Panc1 (cell line): ENCODE measurements around the gene GPR152. TPM values are rescaled to one million over a fixed set of nuclear protein-coding genes. Genes with fewer than 3 reads are reported as not detected.

Source experiments
- ATAC-seq: fragments of 200-7000 bp; cut with Tn5 transposase; 2 replicates; pipeline ENCODE4 v1.9.1; 2020; ENCODE audit warnings: mild to moderate bottlenecking, moderate library complexity
- BruUV-seq: library from RNA; stranded (reverse); fragments of 400-500 nt; replicated peaks from 2 replicates; lab custom pipeline; 2021; lab: Mats Ljungman, UMichigan
- CTCF ChIA-PET: fragments of 300-600 bp; sonication (Branson Sonifier 250); formaldehyde crosslinking; loops from one replicate; lab custom pipeline; 2022; ENCODE audit warnings: antibody characterized with exemption; lab: Charles Lee
- POLR2A ChIA-PET: fragments of 300-600 bp; sonication (Branson Sonifier 250); formaldehyde crosslinking; loops from one replicate; lab custom pipeline; 2022; ENCODE audit warnings: antibody characterized with exemption; lab: Charles Lee
- DNase-seq: peaks from one replicate; pipeline ENCODE4 v3.0.0-alpha.2; 2010; ENCODE audit warnings: low read depth, low spot score
- H3K27ac ChIP-seq: 2 replicates; pipeline ENCODE4 v1.5.1; 2011; ENCODE audit warnings: mild to moderate bottlenecking, low read length, inconsistent platforms
- H3K27me3 ChIP-seq: fragments of 200-500 bp; sonication (Bioruptor generic); 2 replicates; pipeline ENCODE4 v1.6.0; 2014; ENCODE audit warnings: low read length, inconsistent platforms; ENCODE audit not compliant: control insufficient read depth, insufficient read depth
- H3K36me3 ChIP-seq: fragments of 200-500 bp; sonication (Bioruptor generic); 2 replicates; pipeline ENCODE4 v1.5.1; 2014; ENCODE audit warnings: inconsistent platforms, mild to moderate bottlenecking, low read length, moderate library complexity; ENCODE audit not compliant: control insufficient read depth, insufficient read depth
- H3K4me1 ChIP-seq: 2 replicates; pipeline ENCODE4 v1.5.1; 2011; ENCODE audit warnings: inconsistent platforms, mild to moderate bottlenecking, low read length, moderate library complexity; ENCODE audit not compliant: control insufficient read depth, insufficient read depth
- H3K4me3 ChIP-seq, 2 experiments: 2 replicates each; pipeline ENCODE4 v1.5.1; 2011 to 2012; ENCODE audit warnings: low read depth in 2 of 2, low read length in 2 of 2, mild to moderate bottlenecking in 2 of 2, inconsistent platforms in 1 of 2, moderate library complexity in 1 of 2
- H3K9me3 ChIP-seq: fragments of 200-500 bp; sonication (Bioruptor generic); 2 replicates; pipeline ENCODE4 v1.5.1; 2014; ENCODE audit warnings: low read depth, mild to moderate bottlenecking, inconsistent platforms, low read length, moderate library complexity; ENCODE audit not compliant: control insufficient read depth, insufficient read depth
- POLR2AphosphoS5 ChIP-seq: IDR thresholded peaks from 2 replicates; pipeline ENCODE4 v1.6.1; 2012; ENCODE audit warnings: mild to moderate bottlenecking, low read depth, low read length, moderate library complexity
- SIN3A ChIP-seq: IDR thresholded peaks from 2 replicates; pipeline ENCODE4 v1.6.1; 2012; ENCODE audit warnings: low read depth, mild to moderate bottlenecking, low read length, moderate library complexity, borderline replicate concordance; ENCODE audit not compliant: insufficient read depth
- TCF7L2 ChIP-seq: IDR thresholded peaks from 2 replicates; pipeline ENCODE4 v1.6.1; 2011; ENCODE audit warnings: mild to moderate bottlenecking, low read depth, low read length, inconsistent platforms
- in situ Hi-C: cut with HindIII; loops from 2 replicates; pipeline ENCODE4 v1.10.0; 2016; ENCODE audit warnings: low sequenced_read_pairs, low pct_unique_long_range_greater_than_20kb
- intact Hi-C: fragments of 100-400 bp; cut with micrococcal nuclease; formaldehyde crosslinking; loops from one replicate; pipeline ENCODE4 v1.10.0; 2022; ENCODE audit not compliant: unreplicated experiment
- total RNA-seq: library from RNA; stranded (reverse); gene quantifications from one replicate; pipeline ENCODE4 v1.2.1, GENCODE V29; 2021; ENCODE audit not compliant: unreplicated experiment
- TF ChIP-seq, protein P1 (sequence below), 2 experiments: IDR thresholded peaks; 2 replicates each; pipeline ENCODE4 v1.6.1; 2011 to 2012; ENCODE audit warnings: low read depth in 2 of 2, control low read depth in 1 of 2, low read length in 1 of 2, mild to moderate bottlenecking in 1 of 2, moderate library complexity in 1 of 2; ENCODE audit not compliant: insufficient read depth in 1 of 2
- TF ChIP-seq, protein P2 (sequence below): fragments of 450-650 bp; IDR thresholded peaks from 2 replicates; pipeline ENCODE4 v1.5.1; 2017; ENCODE audit warnings: mild to moderate bottlenecking

The GPR152 gene
- total RNA-seq, 1 experiment from 2014 or later = not detected

DNA sequence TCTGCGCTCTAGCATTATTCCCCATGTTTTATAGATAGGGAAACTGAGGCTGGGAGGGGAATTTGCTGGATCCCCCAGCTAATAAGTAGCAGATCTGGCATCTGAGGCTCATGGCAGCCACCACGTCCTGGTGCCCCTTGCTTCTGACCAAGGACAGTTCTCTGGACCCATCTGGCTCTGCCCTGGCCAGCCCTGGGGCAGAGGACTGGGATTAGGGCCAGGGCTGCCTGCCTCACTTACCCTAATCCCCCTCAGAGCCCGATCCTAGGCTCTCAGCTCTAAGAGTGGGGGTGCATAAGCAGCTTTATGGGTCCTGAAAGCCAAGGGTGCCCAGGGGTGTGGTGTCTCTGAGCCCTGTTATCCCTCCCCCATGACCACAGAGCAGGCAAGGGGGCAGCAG is 2.5 kb upstream of the GPR152 start, which contains the start of gene CABP4:
Gene CABP4 (plus strand): TSS at position 301 of the 400 bp plus-strand sequence. CDS start 70 bp downstream, at position 371.
- CTCF ChIA-PET = interaction anchor here (0.6 kb wide), 1 partner anchor 68 kb away, joined by 4 read pairs; no protein-coding TSS in a partner anchor

DNA sequence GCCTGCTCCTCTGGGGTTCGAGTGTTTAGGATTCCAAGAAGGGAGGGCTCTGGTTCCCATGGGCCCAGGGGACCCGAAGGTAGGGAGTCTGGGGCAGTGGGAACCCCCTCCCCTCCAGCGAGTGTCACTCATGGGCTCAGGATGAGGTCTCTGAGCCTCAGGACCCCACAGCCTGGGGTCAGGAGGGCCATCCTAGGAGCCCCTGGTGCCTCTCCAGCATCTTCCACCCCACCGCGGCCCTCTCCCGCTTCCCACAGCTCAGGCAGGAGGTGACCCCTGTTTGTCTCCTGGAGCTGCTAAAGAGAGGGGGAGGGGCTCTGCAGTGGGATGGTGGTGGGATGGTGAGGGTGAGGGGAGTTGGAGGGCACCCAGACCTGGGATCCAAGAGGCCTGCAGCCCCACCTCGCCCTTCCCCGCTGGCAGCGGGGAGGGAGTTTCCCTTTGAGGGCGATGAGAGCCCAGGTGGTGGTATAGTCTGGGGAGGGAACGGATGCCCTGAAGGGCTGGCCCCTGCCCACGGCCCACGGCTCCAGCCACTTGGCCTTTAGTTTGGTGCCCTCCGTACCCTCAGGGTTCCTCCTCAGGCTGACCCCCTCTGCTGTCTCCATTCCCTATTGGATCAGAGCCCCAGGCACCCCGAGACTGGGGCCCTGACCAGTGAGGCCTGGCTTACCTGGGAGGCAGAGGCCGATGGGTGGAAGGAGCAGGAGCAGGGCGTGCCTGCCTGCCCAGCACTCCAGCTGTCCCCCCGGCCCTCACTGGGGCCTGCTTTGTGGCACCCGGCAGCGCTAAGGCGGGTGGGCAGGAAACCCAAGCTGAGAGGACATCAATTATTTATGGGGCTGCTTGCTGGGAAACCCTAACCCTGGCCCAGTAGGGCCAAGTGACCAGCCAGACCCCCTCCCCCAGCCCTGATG is 1.5 kb upstream of the GPR152 start:
- H3K27me3 ChIP-seq = no peaks in the 10 kb centered on the region
- no TSS peak for BruUV-seq
- no peaks in the 10 kb centered on the region for H3K9me3 ChIP-seq
- ATAC-seq (no peak), DNase-seq (no peak)
- H3K27ac ChIP-seq = no peak overlapping the region
- TF ChIP-seq SIN3A (no peak), POLR2AphosphoS5 (no peak)
- POLR2A ChIA-PET = no interaction called here
- no peak overlapping the region for H3K4me3 ChIP-seq
- H3K36me3 ChIP-seq = no peaks in the 10 kb centered on the region
- intact Hi-C loops (no loop called here), in situ Hi-C loops (no loop called here)
- CTCF ChIA-PET = no interaction called here
- no peaks in the 10 kb centered on the region for H3K4me1 ChIP-seq

More for the DNA sequence above, 2.5 kb upstream of the GPR152 start, which contains the start of gene CABP4:
- DNase-seq = no peak
- H3K27ac ChIP-seq = no peak within 1 kb of the TSS
- H3K36me3 ChIP-seq = no peaks in the 10 kb centered on the region
- in situ Hi-C loops (no loop called here), intact Hi-C loops (no loop called here)
- no peak for ATAC-seq
- no peaks in the 10 kb centered on the region for H3K9me3 ChIP-seq
- TF ChIP-seq, protein P1, sequence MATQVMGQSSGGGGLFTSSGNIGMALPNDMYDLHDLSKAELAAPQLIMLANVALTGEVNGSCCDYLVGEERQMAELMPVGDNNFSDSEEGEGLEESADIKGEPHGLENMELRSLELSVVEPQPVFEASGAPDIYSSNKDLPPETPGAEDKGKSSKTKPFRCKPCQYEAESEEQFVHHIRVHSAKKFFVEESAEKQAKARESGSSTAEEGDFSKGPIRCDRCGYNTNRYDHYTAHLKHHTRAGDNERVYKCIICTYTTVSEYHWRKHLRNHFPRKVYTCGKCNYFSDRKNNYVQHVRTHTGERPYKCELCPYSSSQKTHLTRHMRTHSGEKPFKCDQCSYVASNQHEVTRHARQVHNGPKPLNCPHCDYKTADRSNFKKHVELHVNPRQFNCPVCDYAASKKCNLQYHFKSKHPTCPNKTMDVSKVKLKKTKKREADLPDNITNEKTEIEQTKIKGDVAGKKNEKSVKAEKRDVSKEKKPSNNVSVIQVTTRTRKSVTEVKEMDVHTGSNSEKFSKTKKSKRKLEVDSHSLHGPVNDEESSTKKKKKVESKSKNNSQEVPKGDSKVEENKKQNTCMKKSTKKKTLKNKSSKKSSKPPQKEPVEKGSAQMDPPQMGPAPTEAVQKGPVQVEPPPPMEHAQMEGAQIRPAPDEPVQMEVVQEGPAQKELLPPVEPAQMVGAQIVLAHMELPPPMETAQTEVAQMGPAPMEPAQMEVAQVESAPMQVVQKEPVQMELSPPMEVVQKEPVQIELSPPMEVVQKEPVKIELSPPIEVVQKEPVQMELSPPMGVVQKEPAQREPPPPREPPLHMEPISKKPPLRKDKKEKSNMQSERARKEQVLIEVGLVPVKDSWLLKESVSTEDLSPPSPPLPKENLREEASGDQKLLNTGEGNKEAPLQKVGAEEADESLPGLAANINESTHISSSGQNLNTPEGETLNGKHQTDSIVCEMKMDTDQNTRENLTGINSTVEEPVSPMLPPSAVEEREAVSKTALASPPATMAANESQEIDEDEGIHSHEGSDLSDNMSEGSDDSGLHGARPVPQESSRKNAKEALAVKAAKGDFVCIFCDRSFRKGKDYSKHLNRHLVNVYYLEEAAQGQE (IDR thresholded peaks at IDR 0.05; ENCODE audit: insufficient read depth in 1 of 2, low read depth in 2 of 2, low read length in 1 of 2) = no peak
- TF ChIP-seq, protein P2, sequence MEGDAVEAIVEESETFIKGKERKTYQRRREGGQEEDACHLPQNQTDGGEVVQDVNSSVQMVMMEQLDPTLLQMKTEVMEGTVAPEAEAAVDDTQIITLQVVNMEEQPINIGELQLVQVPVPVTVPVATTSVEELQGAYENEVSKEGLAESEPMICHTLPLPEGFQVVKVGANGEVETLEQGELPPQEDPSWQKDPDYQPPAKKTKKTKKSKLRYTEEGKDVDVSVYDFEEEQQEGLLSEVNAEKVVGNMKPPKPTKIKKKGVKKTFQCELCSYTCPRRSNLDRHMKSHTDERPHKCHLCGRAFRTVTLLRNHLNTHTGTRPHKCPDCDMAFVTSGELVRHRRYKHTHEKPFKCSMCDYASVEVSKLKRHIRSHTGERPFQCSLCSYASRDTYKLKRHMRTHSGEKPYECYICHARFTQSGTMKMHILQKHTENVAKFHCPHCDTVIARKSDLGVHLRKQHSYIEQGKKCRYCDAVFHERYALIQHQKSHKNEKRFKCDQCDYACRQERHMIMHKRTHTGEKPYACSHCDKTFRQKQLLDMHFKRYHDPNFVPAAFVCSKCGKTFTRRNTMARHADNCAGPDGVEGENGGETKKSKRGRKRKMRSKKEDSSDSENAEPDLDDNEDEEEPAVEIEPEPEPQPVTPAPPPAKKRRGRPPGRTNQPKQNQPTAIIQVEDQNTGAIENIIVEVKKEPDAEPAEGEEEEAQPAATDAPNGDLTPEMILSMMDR = no peak
- no peak for TF ChIP-seq TCF7L2
- TF ChIP-seq SIN3A = no peak
- no peak for TF ChIP-seq POLR2AphosphoS5
- H3K27me3 ChIP-seq = no peaks in the 10 kb centered on the region
- POLR2A ChIA-PET = no interaction called here
- no peak within 1 kb of the TSS for H3K4me3 ChIP-seq
- no TSS peak for BruUV-seq
- H3K4me1 ChIP-seq = no peaks in the 10 kb centered on the region

DNA sequence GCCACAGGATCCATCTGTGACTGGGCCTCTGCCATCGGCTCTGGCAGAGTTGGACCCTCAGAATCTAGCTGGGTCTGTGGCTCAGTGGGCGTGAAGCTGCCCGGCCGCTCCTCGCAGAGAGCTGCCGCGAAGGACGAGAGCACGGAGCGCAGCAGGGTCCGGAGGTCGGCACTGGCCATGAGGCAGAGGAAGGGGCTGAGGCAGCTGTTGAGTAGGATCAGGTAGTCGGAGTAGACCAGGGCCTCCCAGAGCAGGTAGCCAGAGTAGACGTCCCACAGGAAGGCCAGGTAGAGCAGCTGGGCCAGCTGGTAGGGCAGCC is 912 bp downstream of the GPR152 start:
- intact Hi-C loops (no loop called here), in situ Hi-C loops (no loop called here)
- Histone ChIP-seq H3K27me3 (no peaks in the 10 kb centered on the region), H3K36me3 (no peaks in the 10 kb centered on the region), H3K4me1 (no peaks in the 10 kb centered on the region), H3K9me3 (no peaks in the 10 kb centered on the region), H3K4me3 (no peak overlapping the region), H3K27ac (no peak overlapping the region)
- ATAC-seq (no peak; the same call in 1 of the 2 replicates), DNase-seq (no peak)
- ChIA-PET POLR2A (no interaction called here), CTCF (interaction anchor here (0.6 kb wide), 1 partner anchor 13 kb away, joined by 3 read pairs; no protein-coding TSS in a partner anchor)
- TF ChIP-seq TCF7L2 = no peak
- TF ChIP-seq SIN3A = no peak
- TF ChIP-seq POLR2AphosphoS5 = no peak
- TF ChIP-seq, protein P2 = no peak
- TF ChIP-seq, protein P1 (IDR thresholded peaks at IDR 0.05; ENCODE audit: insufficient read depth in 1 of 2, low read depth in 2 of 2, low read length in 1 of 2) = no peak
- no TSS peak for BruUV-seq
